MM.1S (cell line): ENCODE data around the gene IL17REL.

Source experiments
- DNase-seq: peaks from one replicate; pipeline ENCODE4 v3.0.0-alpha.2; 2015
- H2AFZ ChIP-seq: fragments of 300-600 bp; sonication (generic); 2 replicates; pipeline ENCODE4 v1.6.0; 2016; ENCODE audit warnings: antibody characterized with exemption, low read length
- H3F3A ChIP-seq: fragments of 300-600 bp; sonication (generic); 2 replicates; pipeline ENCODE4 v1.6.1; 2016; ENCODE audit warnings: mild to moderate bottlenecking, antibody characterized with exemption, low read length, moderate library complexity, mixed read lengths; ENCODE audit not compliant: insufficient read depth
- H3K27ac ChIP-seq: fragments of 300-600 bp; sonication (generic); 2 replicates; pipeline ENCODE4 v1.5.1; 2016; ENCODE audit warnings: mild to moderate bottlenecking, low read length
- H3K27me3 ChIP-seq: fragments of 300-600 bp; sonication (generic); replicated peaks from 2 replicates; pipeline ENCODE4 v1.6.0; 2016; ENCODE audit warnings: low read length; ENCODE audit not compliant: insufficient read depth
- H3K36me3 ChIP-seq: fragments of 300-600 bp; sonication (generic); replicated peaks from 2 replicates; pipeline ENCODE4 v1.6.1; 2016; ENCODE audit warnings: mild to moderate bottlenecking, low read length, mixed read lengths; ENCODE audit not compliant: insufficient read depth
- H3K4me1 ChIP-seq: fragments of 300-600 bp; sonication (generic); 2 replicates; pipeline ENCODE4 v1.6.1; 2016; ENCODE audit warnings: low read length, mixed read lengths
- H3K4me2 ChIP-seq: fragments of 300-600 bp; sonication (generic); 2 replicates; pipeline ENCODE4 v1.6.0; 2016; ENCODE audit warnings: low read depth, low read length
- H3K4me3 ChIP-seq: fragments of 300-600 bp; sonication (generic); 2 replicates; pipeline ENCODE4 v1.5.1; 2016; ENCODE audit warnings: low read length, mixed read lengths
- H3K79me2 ChIP-seq: fragments of 300-600 bp; sonication (generic); 2 replicates; pipeline ENCODE4 v1.6.1; 2016; ENCODE audit warnings: mixed run types, low read length, mixed read lengths
- H3K9ac ChIP-seq: fragments of 300-600 bp; sonication (generic); 2 replicates; pipeline ENCODE4 v1.6.1; 2016; ENCODE audit warnings: low read length, mixed read lengths
- H3K9me2 ChIP-seq: fragments of 300-600 bp; sonication (generic); replicated peaks from 2 replicates; pipeline ENCODE4 v1.6.1; 2016; ENCODE audit warnings: mild to moderate bottlenecking, low read length, mixed read lengths; ENCODE audit not compliant: insufficient read depth
- H3K9me3 ChIP-seq: fragments of 300-600 bp; sonication (generic); replicated peaks from 2 replicates; pipeline ENCODE4 v1.6.1; 2016; ENCODE audit warnings: mild to moderate bottlenecking, low read length, mixed read lengths; ENCODE audit not compliant: insufficient read depth
- H4K20me1 ChIP-seq: fragments of 300-600 bp; sonication (generic); 2 replicates; pipeline ENCODE4 v1.6.1; 2016; ENCODE audit warnings: mild to moderate bottlenecking, low read length, moderate library complexity, mixed read lengths; ENCODE audit not compliant: insufficient read depth
- EZH2 ChIP-seq: fragments of 300-600 bp; sonication (generic); optimal IDR thresholded peaks from 2 replicates; pipeline ENCODE3; 2017; ENCODE audit warnings: low read depth, mild to moderate bottlenecking, antibody characterized with exemption, low read length, mixed read lengths
- EZH2phosphoT487 ChIP-seq: fragments of 300-600 bp; sonication (generic); IDR thresholded peaks from 2 replicates; pipeline ENCODE4 v1.6.1; 2018; ENCODE audit warnings: antibody characterized with exemption, low read length
- TF ChIP-seq, protein P1 (sequence below): fragments of 300-600 bp; sonication (generic); IDR thresholded peaks from 2 replicates; pipeline ENCODE4 v1.5.1; 2016; ENCODE audit warnings: antibody characterized with exemption, low read length, mixed read lengths

Gene IL17REL

GRCh38 chr22:50012211-50013181, at the start of gene IL17REL:
IL17REL (minus strand) TSS chr22:50012765; CDS start chr22:50012646, 119 bp downstream.
- no peaks in the 10 kb centered on the region for H3K36me3 ChIP-seq
- H3K4me2 ChIP-seq = no peak within 1 kb of the TSS
- no peaks in the 10 kb centered on the region for H3K79me2 ChIP-seq
- no peaks in the 10 kb centered on the region for H4K20me1 ChIP-seq
- no peaks in the 10 kb centered on the region for H3K9me2 ChIP-seq
- H3F3A ChIP-seq = no peaks in the 10 kb centered on the region
- H3K4me3 ChIP-seq = no peak within 1 kb of the TSS
- no peaks in the 10 kb centered on the region for H3K4me1 ChIP-seq
- peaks cover 90% of the 10 kb centered on the region for H3K27me3 ChIP-seq
- no peak within 1 kb of the TSS for H3K27ac ChIP-seq
- TF ChIP-seq EZH2phosphoT487 (no peak; the same call in 1 of the 2 replicates), EZH2 (no peak)
- TF ChIP-seq, protein P1, sequence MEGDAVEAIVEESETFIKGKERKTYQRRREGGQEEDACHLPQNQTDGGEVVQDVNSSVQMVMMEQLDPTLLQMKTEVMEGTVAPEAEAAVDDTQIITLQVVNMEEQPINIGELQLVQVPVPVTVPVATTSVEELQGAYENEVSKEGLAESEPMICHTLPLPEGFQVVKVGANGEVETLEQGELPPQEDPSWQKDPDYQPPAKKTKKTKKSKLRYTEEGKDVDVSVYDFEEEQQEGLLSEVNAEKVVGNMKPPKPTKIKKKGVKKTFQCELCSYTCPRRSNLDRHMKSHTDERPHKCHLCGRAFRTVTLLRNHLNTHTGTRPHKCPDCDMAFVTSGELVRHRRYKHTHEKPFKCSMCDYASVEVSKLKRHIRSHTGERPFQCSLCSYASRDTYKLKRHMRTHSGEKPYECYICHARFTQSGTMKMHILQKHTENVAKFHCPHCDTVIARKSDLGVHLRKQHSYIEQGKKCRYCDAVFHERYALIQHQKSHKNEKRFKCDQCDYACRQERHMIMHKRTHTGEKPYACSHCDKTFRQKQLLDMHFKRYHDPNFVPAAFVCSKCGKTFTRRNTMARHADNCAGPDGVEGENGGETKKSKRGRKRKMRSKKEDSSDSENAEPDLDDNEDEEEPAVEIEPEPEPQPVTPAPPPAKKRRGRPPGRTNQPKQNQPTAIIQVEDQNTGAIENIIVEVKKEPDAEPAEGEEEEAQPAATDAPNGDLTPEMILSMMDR = no peak
- DNase-seq = no peak
- H3K9me3 ChIP-seq = no peaks in the 10 kb centered on the region
- no peak within 1 kb of the TSS for H3K9ac ChIP-seq
- H2AFZ ChIP-seq = no peak within 1 kb of the TSS

DNA sequence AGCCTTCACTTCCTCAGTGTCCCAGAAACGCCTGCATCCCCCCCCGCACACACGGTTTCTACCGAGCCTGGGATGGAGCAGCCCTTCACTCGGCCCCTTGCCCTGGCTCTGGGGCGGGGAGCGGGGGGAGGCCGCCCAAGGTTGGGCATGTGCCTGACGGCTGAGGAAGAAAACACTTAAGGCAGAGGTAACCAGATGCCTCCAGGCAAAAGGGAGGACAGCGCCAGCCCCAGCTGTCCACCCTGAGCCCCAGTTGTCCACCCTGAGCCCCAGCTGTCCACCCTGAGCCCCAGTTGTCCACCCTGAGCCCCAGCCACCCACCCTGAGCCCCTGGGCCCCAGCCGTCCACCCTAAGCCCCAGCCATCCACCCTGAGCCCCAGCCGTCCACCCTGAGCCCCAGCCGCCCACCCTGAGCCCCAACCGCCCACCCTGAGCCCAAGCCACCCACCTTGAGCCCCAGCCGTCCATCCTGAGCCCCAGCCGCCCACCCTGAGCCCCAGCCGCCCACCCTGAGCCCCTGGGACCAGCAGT, 49.3 kb upstream of the IL17REL start:
- no peak for DNase-seq
- Histone ChIP-seq H3F3A (no peaks in the 10 kb centered on the region), H3K4me2 (no peak overlapping the region), H3K9me2 (no peaks in the 10 kb centered on the region), H3K9ac (no peak overlapping the region), H3K79me2 (no peaks in the 10 kb centered on the region), H2AFZ (no peak overlapping the region), H4K20me1 (no peaks in the 10 kb centered on the region), H3K9me3 (no peaks in the 10 kb centered on the region), H3K4me3 (no peak overlapping the region), H3K36me3 (no peaks in the 10 kb centered on the region), H3K27me3 (peaks cover 74% of the 10 kb centered on the region), H3K4me1 (peaks cover 7% of the 10 kb centered on the region; the same call in 1 of the 2 replicates), H3K27ac (no peak overlapping the region)
- TF ChIP-seq EZH2 = no peak
- no peak for TF ChIP-seq EZH2phosphoT487
- TF ChIP-seq, protein P1 = no peak

DNA sequence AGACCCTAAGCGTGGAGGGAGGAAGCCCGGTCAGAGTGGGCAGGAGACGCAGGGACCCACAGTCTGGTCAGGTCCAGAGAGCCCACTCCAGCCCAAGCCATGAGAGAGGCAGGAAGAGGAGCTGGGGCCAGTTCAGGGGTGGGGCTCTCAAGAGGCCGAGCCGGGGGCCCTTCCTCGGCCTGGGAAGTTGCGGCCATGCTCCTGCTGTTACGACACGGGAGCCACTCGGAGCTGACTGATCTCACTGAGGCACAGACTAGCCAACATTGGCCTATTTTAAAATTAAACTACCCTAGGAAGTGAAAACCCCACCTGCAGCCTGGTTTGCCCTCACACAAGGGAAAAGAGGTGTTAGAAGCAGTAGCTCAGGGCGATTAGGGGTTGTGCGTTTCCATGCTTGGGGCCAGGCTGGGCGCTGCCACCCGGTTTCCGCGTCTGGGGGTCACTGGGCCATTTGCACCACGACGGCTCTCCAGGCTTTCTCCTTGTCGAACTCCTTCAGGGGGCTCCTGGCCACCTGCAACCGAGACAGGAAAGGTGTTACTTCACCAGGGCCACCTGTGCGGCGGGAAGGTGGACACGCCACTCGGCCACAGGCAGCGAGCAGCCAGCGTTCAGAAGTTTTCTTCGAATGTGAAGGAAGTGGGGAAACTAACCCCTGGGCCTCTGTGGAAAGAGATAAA, 48.7 kb upstream of the IL17REL start:
- no peak for TF ChIP-seq EZH2phosphoT487
- TF ChIP-seq, protein P1 = no peak
- no peak for TF ChIP-seq EZH2
- H4K20me1 ChIP-seq = no peaks in the 10 kb centered on the region
- H3K4me1 ChIP-seq = peaks cover 7% of the 10 kb centered on the region; the same call in 1 of the 2 replicates
- H3K4me3 ChIP-seq = no peak overlapping the region
- H3K27me3 ChIP-seq = peaks cover 69% of the 10 kb centered on the region
- no peaks in the 10 kb centered on the region for H3F3A ChIP-seq
- no peak overlapping the region for H3K27ac ChIP-seq
- H3K9me3 ChIP-seq = no peaks in the 10 kb centered on the region
- no peak for DNase-seq
- H3K9ac ChIP-seq = no peak overlapping the region
- H3K4me2 ChIP-seq = no peak overlapping the region
- H2AFZ ChIP-seq = no peak overlapping the region
- H3K79me2 ChIP-seq = no peaks in the 10 kb centered on the region
- H3K9me2 ChIP-seq = no peaks in the 10 kb centered on the region
- H3K36me3 ChIP-seq = no peaks in the 10 kb centered on the region
